Endothelial cell of umbilical vein (primary cell): ENCODE measurements around the gene FOLH1.
"Not testable (repeated sequence)": the region's sequence is repeated elsewhere in the genome, so short reads cannot be mapped to it uniquely, and the experiment has no call there.

Experiments used
- POLR2A ChIP-seq: IDR thresholded peaks from 2 replicates; pipeline ENCODE4 v1.6.1; 2012; ENCODE audit warnings: low read depth, mild to moderate bottlenecking, control low read depth, low read length
- POLR2AphosphoS5 ChIP-seq: IDR thresholded peaks from 2 replicates; pipeline ENCODE4 v1.6.1; 2012; ENCODE audit warnings: low read depth, mild to moderate bottlenecking, control low read depth, low read length, moderate library complexity; ENCODE audit not compliant: insufficient read depth
- TF ChIP-seq, protein P1 (sequence below), 2 donors: IDR thresholded peaks; 1 replicate in 1 of 2; 2 replicates in 1 of 2; pipeline ENCODE4 v1.5.1; 2011; ENCODE audit warnings: low read length in 2 of 2, mild to moderate bottlenecking in 2 of 2, moderate library complexity in 2 of 2, control low read depth in 1 of 2, inconsistent platforms in 1 of 2, low read depth in 1 of 2; ENCODE audit not compliant: insufficient read depth in 1 of 2; ENCODE audit errors: extremely low read depth in 1 of 2

GRCh38 chr11:49231725-49232124, 23.3 kb upstream of the FOLH1 start:
- TF ChIP-seq, protein P1, sequence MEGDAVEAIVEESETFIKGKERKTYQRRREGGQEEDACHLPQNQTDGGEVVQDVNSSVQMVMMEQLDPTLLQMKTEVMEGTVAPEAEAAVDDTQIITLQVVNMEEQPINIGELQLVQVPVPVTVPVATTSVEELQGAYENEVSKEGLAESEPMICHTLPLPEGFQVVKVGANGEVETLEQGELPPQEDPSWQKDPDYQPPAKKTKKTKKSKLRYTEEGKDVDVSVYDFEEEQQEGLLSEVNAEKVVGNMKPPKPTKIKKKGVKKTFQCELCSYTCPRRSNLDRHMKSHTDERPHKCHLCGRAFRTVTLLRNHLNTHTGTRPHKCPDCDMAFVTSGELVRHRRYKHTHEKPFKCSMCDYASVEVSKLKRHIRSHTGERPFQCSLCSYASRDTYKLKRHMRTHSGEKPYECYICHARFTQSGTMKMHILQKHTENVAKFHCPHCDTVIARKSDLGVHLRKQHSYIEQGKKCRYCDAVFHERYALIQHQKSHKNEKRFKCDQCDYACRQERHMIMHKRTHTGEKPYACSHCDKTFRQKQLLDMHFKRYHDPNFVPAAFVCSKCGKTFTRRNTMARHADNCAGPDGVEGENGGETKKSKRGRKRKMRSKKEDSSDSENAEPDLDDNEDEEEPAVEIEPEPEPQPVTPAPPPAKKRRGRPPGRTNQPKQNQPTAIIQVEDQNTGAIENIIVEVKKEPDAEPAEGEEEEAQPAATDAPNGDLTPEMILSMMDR (IDR thresholded peaks at IDR 0.05; ENCODE audit: extremely low read depth in 1 of 2, insufficient read depth in 1 of 2, low read depth in 1 of 2, low read length in 2 of 2): not testable (repeated sequence)
- TF ChIP-seq POLR2AphosphoS5, POLR2A: not testable (repeated sequence)
